ENCODE measurements around the gene ADGRG3.

Gene ADGRG3

DNA sequence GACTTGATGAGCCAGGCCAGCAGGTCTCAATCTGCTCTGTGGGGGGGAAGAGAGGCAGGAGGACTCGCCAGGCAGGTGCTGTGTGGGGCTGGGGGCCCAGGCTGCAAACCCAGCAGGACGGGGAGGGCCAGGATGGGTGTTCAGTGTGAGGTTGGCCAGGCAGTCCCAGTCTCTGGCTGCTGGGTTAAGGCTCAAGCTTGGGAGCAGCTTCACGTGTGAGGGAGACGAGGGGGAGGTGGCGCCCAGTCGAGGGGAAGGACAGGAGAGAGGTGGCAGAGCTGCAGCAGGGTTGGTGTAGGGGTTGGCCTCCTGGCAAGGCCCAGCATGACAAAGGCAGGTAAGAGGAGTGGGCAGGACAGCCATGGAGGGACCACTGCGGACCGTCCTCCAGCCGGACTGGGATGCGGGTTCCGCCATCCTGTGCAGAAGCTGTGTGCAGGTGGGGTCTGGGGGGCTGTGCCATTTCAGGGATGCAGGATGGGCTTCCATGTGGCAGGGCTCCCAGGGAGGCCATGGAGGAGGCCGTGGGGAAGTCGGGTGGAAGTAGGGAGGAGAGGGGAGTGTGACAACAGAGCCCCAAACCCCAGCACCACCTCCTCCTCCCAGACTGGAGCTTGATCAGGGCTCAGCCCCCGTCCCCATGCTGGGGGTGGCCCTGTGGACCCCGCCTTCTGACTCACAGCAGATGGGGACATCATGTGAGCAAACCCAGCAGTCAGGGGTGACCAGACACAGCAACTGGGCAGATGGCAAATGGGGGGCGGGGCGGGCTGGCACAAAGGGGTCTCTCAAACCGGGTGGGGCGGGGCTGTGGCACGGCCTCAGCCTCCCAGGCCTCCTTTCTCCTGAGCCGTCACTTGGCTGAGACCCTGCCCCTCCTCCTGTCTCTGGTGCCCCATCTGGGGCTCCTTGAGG lies 36.9 kb upstream of the ADGRG3 start:
- no peak for DNase-seq

DNA sequence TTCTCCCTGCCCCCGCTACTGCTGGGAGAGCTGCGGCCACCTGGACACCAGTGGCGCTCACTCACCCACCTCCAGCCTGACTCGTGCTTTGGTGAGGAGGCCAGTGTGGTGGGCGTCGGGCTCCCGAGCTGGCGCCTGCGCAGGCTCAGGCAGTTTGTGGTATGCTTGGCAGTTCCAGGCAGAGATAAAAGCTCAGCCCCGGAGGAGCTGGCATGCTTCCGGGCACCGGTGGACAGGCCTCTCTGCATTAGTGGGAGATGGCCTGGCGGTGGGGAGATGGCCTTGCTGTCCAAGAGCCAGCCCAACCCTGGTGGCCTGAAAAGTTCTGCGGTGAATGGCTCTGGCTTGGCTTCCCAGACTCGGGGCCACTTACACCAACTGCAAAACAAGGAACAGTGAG lies 35.5 kb upstream of the ADGRG3 start:
- no peak for DNase-seq

DNA sequence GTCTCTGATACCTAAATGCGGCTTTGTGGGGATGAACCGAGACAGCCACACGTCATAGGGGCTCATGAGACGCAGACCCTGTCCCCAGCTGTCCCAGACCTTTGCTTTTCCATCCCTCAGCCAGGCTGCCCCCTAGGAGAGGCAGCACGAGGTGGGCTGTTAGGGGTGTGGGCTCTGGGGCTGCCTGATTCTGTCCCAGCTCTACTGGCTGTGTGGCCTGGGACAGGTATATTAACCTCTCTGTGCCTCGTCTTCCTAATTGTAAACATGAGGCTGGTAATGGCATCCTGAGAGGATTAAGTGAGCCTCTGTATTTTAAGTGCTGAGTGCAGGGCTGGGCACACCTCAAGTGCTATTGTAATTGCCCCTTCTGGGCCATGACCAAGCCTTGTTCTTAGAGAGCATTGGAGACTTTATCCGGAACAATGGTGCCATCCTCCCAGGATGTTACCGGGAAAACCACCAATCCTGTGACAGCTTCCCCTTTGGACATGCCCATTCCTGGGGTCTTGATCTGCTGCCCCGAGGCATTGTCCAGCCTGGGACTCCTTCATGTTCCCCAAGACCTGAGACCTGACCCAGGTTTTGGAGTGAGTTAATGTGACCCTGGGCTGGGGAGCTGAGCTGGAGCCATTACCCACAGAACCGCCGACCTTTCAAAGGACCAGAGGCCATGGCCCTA lies 34.6 kb upstream of the ADGRG3 start:
- DNase-seq: no peak

DNA sequence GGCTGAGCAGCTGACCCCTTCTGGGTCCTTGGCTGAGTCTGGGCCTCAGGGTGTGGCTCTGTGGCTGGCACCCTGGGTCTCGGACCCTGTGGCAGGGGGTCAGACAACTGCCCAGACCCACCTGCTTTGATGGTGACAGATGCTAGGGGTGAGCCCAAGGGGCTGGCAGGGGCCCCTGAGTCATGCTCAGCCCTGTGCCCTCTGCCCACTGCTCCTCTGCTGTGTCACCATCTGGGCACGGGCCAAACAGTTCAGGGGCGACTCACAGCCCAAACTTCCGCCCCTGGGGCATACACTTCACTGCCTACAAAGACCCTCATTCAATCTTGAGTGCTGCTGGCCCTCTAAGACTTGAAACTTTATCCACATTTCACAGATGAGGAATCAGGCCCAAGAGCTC lies 33.9 kb upstream of the ADGRG3 start:
- DNase-seq: no peak

DNA sequence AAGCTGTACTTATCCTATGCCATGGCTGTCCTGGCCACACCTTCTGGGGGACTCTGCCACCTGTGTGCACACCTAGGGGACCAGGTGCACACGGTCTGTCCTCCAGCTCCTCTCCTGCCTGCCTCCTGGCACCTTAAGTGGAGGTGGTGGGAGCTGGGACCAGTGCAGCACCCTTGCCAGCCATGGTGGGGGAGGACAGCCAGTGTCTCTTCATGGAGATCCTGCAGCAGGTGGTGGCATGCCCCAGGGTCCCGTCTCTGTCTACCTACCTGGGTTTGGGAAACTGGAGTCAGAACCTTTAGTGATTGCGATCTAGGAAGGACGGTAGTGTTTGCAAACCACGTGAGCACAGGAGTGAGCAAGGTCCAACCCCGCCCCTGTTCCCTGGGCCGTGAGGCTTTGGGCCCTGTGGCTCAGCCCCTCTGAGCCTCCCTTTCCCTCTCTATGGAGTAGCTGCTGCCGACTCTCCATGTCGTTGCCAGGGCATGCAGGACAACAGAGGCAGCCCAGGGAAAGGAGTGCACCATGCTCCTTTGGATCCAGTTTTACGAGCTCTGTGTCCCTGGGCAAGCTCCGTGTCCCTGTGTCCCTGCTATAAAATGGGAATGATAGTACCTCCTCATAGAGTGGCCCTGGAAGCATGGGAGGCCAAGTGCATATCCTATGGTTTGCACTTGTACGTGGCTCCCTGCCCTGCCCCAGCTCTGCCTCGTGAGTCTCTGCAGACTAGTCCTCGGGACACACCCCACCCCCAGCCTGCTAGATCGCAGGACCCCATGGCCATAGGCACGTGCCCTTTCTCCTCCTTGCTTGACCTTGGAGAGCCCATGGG lies 32.6 kb upstream of the ADGRG3 start:
- DNase-seq: no peak

DNA sequence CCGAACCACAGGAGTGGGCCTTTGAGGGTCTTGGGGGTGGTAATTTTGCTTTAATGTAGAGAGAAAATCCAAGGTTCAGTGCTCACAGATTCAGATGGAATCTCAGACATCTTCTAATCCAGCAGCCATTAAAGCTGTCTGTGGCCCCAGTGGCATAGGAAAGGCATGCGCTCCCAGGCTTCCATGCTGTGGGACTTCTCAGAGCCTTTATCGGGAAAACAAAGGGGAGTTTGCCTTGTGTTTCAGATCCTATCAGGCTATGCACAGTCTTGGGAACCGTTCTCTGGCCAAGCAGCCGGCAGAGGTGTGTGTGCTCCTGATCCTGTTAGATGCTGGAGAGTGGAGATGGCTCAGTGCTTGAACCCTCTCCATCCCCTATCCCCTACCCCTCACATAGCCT lies 31.9 kb upstream of the ADGRG3 start:
- no peak for DNase-seq

DNA sequence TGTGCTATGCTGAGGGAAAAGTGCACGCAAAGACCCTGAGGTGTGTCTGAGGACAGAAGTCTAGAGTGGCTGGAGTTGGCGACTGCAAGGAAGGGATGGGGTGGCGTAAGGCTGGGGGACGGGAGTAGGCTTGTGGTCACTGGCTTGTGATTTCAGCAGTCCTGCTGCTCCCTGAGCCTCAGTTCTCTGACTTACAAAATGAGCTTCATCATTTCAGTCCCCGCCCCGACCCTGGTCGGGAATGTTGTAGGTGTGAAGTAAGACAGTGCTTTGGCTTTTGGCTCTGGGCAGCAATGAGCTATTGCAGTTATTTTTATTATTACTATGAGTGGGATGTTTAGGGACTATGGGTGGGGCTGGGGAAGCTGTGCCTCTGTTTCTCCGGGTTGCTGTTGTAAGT lies 31.1 kb upstream of the ADGRG3 start:
- no peak for DNase-seq

DNA sequence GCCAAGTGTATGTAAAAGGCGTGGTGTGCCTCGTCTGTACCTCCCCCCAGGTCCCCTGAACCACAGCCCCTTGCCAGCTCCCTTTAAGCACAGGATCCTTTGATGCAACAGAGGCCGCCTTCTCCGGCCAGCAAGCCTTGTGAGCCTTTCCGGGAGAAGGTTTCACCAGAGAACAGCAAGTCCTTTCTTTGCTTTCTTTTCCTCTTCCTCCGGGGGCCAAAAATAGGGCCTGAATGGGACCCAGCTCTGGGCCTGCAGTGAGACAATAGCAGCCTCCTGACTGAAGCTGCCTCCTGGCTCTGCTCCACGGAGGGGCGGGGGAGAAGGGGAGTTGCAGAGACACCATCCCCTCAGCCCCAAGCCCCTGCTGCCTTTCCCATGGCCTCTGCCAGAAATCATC lies 30.7 kb upstream of the ADGRG3 start:
- no peak for DNase-seq

DNA sequence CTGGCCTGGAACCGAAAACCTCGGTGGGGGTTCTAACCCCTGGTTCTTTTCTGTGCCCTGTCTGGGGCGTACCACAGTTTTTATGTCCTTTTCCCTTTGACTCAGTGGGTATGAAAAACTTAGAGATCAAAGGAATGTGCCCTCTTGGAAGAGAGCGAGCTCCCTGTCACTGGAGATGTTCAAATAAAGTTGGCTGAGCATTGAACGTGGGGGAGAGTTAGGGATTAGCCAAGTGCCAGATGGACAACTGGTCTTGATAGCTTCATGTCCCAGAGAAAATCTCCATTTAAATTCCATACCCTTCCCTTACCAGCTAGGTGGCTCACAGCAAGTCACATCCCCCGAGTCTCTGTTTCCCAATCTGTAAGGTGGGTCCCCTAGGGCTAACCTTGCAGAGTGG lies 30.1 kb upstream of the ADGRG3 start:
- DNase-seq: no peak

DNA sequence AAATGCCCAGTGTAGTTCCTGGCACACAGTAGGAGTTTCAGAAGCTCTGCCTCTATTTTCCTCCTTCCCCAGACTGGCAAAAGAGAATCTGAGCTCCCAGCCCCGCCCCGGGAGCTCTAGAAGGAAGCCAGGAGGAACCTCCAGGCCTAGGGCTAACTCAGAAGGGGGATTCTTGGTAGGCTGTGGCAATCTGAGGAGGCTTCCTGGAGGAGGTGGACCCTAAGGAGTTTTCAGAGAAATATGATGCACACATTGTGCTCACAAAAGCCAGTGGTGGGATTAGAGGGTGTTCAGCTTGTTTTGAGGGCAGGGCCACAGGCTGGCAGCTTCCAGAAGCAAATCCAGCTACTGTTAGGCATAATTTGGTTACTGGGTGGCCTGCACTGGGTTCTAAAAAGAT lies 29.7 kb upstream of the ADGRG3 start:
- no peak for DNase-seq

DNA sequence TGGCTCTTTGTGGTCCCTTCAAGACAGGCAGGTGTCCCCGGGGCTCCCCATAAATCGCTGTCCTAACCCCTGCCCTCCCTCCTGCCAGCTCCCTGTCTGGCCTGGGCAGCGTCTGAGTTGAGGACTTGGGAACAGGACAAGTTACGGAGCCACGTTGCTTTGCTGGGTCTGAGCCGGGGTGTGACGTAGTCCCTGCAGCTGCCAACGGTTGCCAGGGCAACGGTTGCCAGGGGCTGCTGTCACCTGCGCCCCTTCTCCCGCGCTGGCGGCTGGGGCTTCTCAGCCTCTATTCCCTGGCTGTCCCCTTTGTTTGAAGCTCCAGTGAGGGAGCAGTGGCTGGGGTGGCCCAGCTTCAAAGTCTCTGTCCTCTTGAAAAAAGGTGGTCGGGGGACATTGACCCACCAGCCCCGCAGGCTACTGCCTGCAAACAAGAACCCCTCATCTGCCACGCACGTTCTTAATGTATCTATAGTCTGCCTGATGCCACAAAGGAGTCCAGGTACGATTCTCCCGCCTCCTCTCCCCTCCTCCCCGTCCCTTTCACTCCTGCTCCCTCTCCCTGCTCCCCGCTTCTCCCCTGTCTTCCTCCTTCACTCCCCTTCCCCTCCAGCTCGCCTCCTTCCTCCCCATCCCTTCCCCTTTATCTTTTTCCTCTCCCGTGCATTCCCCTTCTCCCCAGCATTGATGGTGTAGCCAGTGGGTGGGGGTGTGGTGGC lies 28.8 kb upstream of the ADGRG3 start:
- DNase-seq: no peak

DNA sequence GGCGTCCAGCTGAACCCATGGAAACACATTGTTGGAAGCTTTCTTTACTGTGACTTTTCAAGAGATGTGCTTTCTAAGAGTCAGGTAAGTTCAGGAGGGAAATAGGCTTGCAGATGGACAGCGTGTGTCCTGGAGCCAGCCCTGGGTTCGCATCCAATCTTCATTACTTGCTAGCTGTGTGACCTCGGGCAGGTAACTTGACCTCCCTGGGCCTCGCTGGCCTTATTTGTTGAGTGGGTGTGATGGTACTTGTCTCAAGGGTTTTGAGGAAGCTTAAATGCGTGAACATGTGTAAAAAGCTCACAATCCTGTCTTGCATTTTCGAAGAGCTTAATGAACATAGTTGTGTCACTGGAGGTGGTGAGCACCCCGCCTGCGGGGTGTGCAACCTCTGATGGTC lies 27.9 kb upstream of the ADGRG3 start:
- DNase-seq: no peak

DNA sequence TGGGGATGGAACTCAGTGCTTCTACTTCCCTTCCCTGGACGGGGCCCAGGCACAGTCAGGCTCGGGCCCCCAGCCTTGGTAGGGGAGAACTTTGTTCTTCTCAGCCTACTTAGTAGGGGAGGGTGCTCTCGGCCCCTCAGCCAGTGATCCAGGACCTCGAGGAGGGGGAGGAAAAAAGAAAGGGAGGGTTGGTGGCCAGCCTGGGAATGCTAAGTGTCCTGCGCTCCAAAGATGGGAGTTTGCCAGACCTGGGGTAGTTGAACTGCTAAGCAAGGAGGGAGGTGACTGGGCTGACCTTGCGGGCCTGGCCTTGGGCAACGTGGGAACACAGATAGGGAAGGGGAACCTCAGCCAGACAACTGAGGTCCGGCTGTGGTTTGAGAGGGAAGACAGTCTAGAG lies 27.5 kb upstream of the ADGRG3 start:
- no peak for DNase-seq

DNA sequence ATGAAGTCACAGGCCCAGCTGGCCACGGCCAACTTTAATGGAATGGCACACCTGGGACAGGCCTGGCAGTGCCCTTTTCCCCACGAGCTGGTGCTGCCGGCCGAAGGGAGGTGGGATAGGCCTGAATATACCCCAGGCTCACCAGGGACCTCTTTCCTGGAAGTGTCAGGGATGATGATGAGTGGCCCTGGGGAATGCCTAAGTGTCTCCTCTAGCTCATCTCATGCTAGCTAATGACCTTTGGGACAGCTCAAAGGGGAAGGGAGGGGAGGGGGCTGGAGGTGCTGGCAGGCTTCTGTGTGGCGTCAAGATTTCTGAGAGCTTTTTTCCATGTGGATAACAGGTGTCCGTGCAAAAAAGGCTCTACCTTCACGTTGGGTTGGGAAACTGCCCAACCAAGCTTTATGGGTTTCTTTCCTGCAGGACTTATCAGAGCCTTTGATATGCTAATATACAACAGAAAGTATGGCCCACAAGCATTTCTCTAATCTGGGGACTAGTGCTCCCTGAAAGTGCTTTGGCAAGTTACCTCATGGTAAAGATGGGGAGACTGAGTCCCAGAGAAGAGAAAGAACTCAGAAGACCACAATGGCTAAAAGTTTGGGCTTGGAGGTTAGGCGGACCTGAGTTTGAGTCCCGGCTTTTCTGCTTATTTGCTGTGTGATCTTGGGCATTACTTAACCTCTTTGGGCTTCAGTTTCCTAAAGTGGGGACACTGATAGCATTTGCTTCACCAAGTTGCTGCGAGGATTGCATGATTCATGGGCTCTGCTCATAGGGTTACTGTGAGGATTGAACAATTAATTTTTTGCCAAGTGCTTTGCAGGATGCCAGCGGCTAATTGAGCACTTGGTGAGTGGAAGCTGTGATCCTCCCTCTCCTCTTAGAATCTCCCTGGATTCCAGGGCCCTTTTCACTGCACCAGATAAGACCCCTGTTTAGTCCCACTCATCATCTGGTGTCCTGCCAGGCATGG lies 25.7 kb upstream of the ADGRG3 start:
- DNase-seq: no peak

DNA sequence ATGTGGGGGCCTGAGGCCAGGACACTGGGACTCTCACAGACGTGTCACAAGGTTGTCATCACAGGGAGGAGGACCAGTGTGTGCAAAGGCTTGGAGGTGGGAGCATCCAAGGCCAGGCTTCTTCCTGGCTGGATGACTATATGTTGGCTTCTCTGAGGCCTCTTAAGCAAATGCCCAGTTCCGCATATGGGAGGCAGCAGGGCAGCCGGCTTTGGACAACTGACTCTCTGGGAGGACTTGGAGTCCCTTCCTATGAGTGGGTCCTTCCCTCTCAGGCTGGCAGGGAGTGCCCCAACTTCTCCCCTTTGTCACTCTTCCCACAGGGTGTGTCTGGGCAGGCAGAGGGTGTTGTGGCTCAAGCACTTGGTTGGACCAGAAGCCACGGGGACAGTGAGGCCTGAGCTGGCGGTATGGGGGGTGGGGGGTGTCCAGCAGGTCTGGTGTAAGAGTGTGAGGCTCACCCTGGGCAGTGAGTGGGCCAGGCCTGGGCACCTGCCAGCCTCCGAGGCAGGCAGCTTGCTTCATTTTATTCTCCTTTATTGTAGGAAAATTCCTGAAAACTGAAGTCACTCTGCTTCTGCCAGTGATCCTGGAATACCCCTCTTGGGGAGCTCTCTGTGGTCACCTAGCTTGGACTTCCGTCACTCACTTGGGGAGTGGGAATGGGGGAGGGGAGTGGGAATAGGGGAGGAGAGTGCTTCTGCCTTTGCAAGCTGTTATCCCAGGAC lies 24.8 kb upstream of the ADGRG3 start:
- no peak for DNase-seq

DNA sequence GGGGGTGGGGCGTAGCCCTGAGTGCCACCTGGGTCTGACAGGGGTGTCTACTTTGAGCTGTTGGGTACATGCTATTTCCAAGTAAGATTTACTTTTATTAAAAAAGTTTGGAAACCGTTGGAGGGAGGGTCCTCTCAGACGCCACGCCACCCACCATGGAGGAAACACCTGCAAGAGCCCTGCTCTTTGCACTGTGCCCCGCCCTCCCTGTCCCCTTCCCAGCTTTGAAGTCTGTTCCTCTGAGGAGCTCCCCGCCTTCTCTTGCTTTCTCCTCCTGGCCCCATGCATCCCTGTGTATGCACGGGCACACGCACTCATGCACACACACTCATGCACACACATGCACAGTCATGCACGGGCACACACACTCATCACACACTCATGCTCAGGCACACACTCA lies 24.2 kb upstream of the ADGRG3 start:
- no peak for DNase-seq

DNA sequence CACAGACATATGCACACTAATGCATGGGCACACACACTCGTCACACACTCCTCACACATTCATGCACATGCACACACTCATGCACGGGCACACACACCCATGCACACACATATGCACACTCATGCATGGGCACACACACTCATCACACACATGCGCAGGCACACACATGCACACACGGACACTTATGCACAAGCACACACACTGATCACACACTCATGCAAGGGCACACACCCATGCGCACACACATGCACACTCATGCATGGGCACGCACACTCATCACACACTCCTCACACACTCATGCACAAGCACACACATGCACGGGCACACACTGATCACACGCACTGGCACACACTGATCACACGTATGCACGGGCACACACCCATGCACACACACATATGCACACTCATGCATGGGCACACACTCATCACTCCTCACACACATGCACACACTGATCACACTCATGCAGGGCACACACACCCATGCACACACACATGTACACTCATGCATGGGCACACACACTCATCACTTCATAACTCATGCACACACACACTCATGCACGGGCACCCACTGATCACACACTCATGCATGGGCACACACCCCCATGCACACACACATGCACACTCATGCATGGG lies 23.6 kb upstream of the ADGRG3 start:
- no peak for DNase-seq

DNA sequence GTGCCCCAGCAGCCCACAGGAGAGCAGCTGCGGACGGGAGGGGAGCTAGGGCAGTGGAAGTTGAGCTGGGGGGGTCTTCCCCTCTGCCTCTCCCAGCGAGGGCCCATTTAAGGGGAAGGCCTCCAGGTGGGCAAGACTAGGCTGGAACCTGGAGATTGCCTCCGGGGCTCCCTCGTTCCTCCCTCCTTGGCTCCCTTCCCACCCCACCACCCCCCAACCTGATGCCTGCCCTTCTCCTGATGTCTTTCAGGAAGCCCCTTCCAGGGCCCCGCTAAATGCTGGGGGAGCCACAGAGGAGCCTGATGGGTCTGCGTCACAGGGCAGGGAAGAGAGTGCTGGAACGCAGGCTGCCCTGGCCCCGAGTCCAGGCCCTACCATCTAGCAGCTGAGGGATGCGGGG lies 22.9 kb upstream of the ADGRG3 start:
- no peak for DNase-seq

DNA sequence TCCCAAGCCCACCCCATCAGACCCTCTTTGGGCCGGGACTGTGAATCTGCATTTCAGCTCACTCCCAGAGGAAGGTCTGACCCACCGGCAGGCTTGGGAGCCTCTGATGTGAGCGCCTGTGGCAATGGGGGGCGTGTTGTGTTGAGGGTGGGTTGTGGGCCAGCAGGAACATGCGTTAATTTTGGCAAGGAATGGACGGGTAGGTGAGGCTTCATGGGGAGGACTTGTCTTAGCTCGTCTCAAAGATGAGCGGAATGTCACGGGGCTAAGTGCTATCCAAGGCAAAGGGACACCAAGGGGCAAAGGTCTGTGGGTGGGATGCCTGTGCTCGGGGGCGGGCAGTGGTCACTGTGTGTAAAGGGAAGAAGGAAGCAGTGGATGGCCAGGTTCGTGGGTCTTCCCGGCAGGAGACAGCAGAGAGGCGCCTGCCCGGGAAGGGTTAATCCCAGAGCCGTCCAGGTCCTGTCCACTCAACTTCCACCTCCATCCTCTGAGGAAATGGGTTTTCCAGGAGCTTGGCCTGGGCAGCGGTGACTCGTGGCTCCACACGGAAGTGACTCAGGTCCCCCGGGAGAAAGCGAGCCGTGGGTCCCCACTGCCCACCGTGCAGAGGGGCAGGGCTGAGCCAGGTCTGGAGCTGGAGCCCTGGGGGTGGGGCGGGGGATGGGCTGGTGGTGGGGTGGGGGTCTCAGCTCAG lies 22.3 kb upstream of the ADGRG3 start:
- no peak for DNase-seq

All from CD4-positive, alpha-beta T cell treated with Interleukin-12 subunit alpha and Interleukin-12 subunit beta, for 1 hour (primary cell).